Neural cell (in vitro differentiated cells): ENCODE results near the gene DCUN1D2. TPM values are rescaled to one million over a fixed set of nuclear protein-coding genes. Genes with fewer than 3 reads are reported as not detected.

Source experiments
- H2AFZ ChIP-seq: fragments of 200-600, 300-800 bp; sonication (generic), shearing (Covaris generic); 2 replicates; pipeline ENCODE4 v1.6.0; 2014; ENCODE audit warnings: low read depth, mild to moderate bottlenecking, antibody characterized with exemption, low read length, moderate library complexity
- H3F3A ChIP-seq: fragments of 200-600 bp; shearing (Covaris generic); 2 replicates; pipeline ENCODE4 v1.6.1; 2016; ENCODE audit warnings: mild to moderate bottlenecking, moderate library complexity, mixed read lengths, antibody characterized with exemption, low read length; ENCODE audit not compliant: insufficient read depth, poor library complexity, severe bottlenecking
- H3K27ac ChIP-seq: fragments of 200-600, 300-800 bp; sonication (generic), shearing (Covaris generic); 2 replicates; pipeline ENCODE4 v1.5.1; 2014; ENCODE audit warnings: mild to moderate bottlenecking, low read length, moderate library complexity
- H3K27me3 ChIP-seq: fragments of 300-800, 200-600 bp; sonication (generic), shearing (Covaris generic); 2 replicates; pipeline ENCODE4 v1.6.0; 2014; ENCODE audit warnings: mild to moderate bottlenecking, low read depth, low read length, moderate library complexity; ENCODE audit not compliant: insufficient read depth
- H3K36me3 ChIP-seq: fragments of 300-800, 200-600 bp; sonication (generic), shearing (Covaris generic); 2 replicates; pipeline ENCODE4 v1.5.1; 2014; ENCODE audit warnings: mild to moderate bottlenecking, antibody characterized with exemption, low read length, moderate library complexity; ENCODE audit not compliant: insufficient read depth
- H3K4me2 ChIP-seq: fragments of 300-800, 200-600 bp; sonication (generic), shearing (Covaris generic); 2 replicates; pipeline ENCODE4 v1.6.0; 2014; ENCODE audit warnings: mild to moderate bottlenecking, low read length
- H3K4me3 ChIP-seq: fragments of 300-800, 200-600 bp; sonication (generic), shearing (Covaris generic); 2 replicates; pipeline ENCODE4 v1.5.1; 2014; ENCODE audit warnings: mild to moderate bottlenecking, low read length, moderate library complexity
- H3K79me2 ChIP-seq: fragments of 200-600 bp; shearing (Covaris generic); replicated peaks from 2 replicates; pipeline ENCODE4 v1.6.0; 2014; ENCODE audit warnings: mild to moderate bottlenecking, low read length, moderate library complexity; ENCODE audit not compliant: insufficient read depth
- H3K9ac ChIP-seq: fragments of 300-800, 200-600 bp; sonication (generic), shearing (Covaris generic); 2 replicates; pipeline ENCODE4 v1.6.1; 2016; ENCODE audit warnings: mild to moderate bottlenecking, low read length, mixed read lengths
- H3K9me2 ChIP-seq: fragments of 200-600 bp; shearing (Covaris generic); 2 replicates; pipeline ENCODE4 v1.6.1; 2016; ENCODE audit warnings: mild to moderate bottlenecking, low read length, mixed read lengths; ENCODE audit not compliant: insufficient read depth
- H3K9me3 ChIP-seq: fragments of 200-600, 300-800 bp; sonication (generic), shearing (Covaris generic); 2 replicates; pipeline ENCODE4 v1.6.1; 2016; ENCODE audit warnings: mild to moderate bottlenecking, mixed run types, low read length, moderate library complexity, mixed read lengths
- H4K20me1 ChIP-seq: fragments of 200-600 bp; shearing (Covaris generic); 2 replicates; pipeline ENCODE4 v1.6.1; 2016; ENCODE audit warnings: mild to moderate bottlenecking, mixed run types; ENCODE audit not compliant: insufficient read depth
- EP300 ChIP-seq: fragments of 450-650 bp; conservative IDR thresholded peaks from 2 replicates; pipeline ENCODE4 v1.6.1; 2014; ENCODE audit warnings: antibody characterized with exemption, mild to moderate bottlenecking, moderate library complexity; ENCODE audit not compliant: poor library complexity, severe bottlenecking
- EZH2 ChIP-seq: fragments of 200-600, 300-800 bp; shearing (Covaris generic), sonication (generic); IDR thresholded peaks from 2 replicates; pipeline ENCODE4 v1.6.1; 2014; ENCODE audit warnings: antibody characterized with exemption, low read length, borderline replicate concordance, mild to moderate bottlenecking; ENCODE audit not compliant: insufficient read depth, poor library complexity, severe bottlenecking
- MXI1 ChIP-seq: fragments of 450-650 bp; conservative IDR thresholded peaks from 2 replicates; pipeline ENCODE4 v1.6.1; 2014; ENCODE audit warnings: antibody characterized with exemption, mild to moderate bottlenecking; ENCODE audit not compliant: poor library complexity, severe bottlenecking
- POLR2AphosphoS5 ChIP-seq: IDR thresholded peaks from 2 replicates; pipeline ENCODE4 v1.6.1; 2012
- RAD21 ChIP-seq: fragments of 450-650 bp; conservative IDR thresholded peaks from 2 replicates; pipeline ENCODE4 v1.6.1; 2014; ENCODE audit warnings: antibody characterized with exemption, mild to moderate bottlenecking, moderate library complexity
- SMC3 ChIP-seq: fragments of 450-650 bp; conservative IDR thresholded peaks from 2 replicates; pipeline ENCODE4 v1.6.1; 2014; ENCODE audit warnings: antibody characterized with exemption, mild to moderate bottlenecking, moderate library complexity; ENCODE audit not compliant: poor library complexity
- TAF1 ChIP-seq: IDR thresholded peaks from 2 replicates; pipeline ENCODE4 v1.6.1; 2012; ENCODE audit warnings: low read depth
- polyA plus RNA-seq: library from polyadenylated mRNA; depleted of rRNA; stranded (reverse); fragments of >200 nt; gene quantifications from 2 replicates; pipeline ENCODE4 v1.2.3, GENCODE V29; 2014
- TF ChIP-seq, protein P1 (sequence below): fragments of 450-650 bp; IDR thresholded peaks from 2 replicates; pipeline ENCODE4 v1.5.1; 2014; ENCODE audit warnings: antibody characterized with exemption, mild to moderate bottlenecking, moderate library complexity; ENCODE audit not compliant: poor library complexity, severe bottlenecking
- TF ChIP-seq, protein P2 (sequence below): IDR thresholded peaks from 2 replicates; pipeline ENCODE4 v1.6.1; 2012; ENCODE audit warnings: borderline replicate concordance

DCUN1D2 gene
- polyA plus RNA-seq, 1 donor from 2014 or later = 55.9 TPM

DNA sequence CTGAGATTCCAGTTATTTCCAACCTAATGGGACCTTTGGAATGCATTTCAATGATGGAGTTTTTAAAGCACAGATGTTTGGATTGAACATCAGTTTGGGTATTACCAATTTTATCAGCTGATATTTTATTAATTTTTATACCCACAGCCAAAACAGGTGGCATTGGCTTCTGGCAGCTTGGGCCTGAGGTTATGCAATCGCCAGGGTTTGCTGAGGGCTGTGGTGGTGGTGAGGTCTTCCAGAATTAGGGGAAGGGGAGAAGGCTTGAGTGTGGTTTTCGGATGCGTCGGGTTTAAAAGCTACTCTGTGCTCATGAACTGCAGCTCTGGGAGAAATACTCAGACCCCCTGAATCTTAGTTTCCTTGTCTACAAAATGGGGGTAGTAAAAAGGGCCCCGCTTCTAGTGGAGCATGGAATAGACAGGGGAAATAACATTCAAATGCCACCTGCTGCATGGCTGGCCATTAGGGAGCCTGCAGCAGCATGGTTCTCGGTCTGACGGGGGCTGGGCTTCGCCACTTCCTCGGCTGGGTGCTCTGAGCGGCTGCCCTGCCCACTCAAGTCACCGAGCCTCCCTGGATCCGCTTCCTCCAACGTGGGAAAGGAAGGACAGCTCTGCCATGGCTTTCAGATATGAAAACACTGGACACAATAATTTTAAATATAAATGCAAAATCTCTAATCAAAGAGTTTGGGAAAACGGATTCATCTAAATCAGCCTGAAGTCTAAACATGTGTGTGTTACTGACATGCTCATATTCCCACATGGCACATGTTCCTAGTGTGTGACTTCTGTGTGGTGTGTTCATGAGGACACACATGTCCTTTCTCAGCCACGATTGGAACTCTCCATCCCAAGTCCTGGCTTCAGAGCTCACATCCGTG is 72.4 kb downstream of the DCUN1D2 start:
- H4K20me1 ChIP-seq = no peaks in the 10 kb centered on the region
- no peak overlapping the region for H2AFZ ChIP-seq
- no peak overlapping the region for H3K9ac ChIP-seq
- H3K27me3 ChIP-seq = no peaks in the 10 kb centered on the region
- H3K36me3 ChIP-seq = no peaks in the 10 kb centered on the region
- no peak overlapping the region for H3K27ac ChIP-seq
- H3K79me2 ChIP-seq = no peaks in the 10 kb centered on the region
- H3K9me3 ChIP-seq = no peaks in the 10 kb centered on the region
- no peaks in the 10 kb centered on the region for H3K9me2 ChIP-seq
- no peak overlapping the region for H3K4me3 ChIP-seq
- TF ChIP-seq, protein P1, sequence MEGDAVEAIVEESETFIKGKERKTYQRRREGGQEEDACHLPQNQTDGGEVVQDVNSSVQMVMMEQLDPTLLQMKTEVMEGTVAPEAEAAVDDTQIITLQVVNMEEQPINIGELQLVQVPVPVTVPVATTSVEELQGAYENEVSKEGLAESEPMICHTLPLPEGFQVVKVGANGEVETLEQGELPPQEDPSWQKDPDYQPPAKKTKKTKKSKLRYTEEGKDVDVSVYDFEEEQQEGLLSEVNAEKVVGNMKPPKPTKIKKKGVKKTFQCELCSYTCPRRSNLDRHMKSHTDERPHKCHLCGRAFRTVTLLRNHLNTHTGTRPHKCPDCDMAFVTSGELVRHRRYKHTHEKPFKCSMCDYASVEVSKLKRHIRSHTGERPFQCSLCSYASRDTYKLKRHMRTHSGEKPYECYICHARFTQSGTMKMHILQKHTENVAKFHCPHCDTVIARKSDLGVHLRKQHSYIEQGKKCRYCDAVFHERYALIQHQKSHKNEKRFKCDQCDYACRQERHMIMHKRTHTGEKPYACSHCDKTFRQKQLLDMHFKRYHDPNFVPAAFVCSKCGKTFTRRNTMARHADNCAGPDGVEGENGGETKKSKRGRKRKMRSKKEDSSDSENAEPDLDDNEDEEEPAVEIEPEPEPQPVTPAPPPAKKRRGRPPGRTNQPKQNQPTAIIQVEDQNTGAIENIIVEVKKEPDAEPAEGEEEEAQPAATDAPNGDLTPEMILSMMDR = no peak
- TF ChIP-seq, protein P2, sequence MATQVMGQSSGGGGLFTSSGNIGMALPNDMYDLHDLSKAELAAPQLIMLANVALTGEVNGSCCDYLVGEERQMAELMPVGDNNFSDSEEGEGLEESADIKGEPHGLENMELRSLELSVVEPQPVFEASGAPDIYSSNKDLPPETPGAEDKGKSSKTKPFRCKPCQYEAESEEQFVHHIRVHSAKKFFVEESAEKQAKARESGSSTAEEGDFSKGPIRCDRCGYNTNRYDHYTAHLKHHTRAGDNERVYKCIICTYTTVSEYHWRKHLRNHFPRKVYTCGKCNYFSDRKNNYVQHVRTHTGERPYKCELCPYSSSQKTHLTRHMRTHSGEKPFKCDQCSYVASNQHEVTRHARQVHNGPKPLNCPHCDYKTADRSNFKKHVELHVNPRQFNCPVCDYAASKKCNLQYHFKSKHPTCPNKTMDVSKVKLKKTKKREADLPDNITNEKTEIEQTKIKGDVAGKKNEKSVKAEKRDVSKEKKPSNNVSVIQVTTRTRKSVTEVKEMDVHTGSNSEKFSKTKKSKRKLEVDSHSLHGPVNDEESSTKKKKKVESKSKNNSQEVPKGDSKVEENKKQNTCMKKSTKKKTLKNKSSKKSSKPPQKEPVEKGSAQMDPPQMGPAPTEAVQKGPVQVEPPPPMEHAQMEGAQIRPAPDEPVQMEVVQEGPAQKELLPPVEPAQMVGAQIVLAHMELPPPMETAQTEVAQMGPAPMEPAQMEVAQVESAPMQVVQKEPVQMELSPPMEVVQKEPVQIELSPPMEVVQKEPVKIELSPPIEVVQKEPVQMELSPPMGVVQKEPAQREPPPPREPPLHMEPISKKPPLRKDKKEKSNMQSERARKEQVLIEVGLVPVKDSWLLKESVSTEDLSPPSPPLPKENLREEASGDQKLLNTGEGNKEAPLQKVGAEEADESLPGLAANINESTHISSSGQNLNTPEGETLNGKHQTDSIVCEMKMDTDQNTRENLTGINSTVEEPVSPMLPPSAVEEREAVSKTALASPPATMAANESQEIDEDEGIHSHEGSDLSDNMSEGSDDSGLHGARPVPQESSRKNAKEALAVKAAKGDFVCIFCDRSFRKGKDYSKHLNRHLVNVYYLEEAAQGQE = no peak
- TF ChIP-seq MXI1 (no peak), EZH2 (no peak), RAD21 (no peak), SMC3 (no peak), TAF1 (no peak), EP300 (no peak), POLR2AphosphoS5 (no peak)
- H3K4me2 ChIP-seq = no peak overlapping the region
- H3F3A ChIP-seq = no peaks in the 10 kb centered on the region

DNA sequence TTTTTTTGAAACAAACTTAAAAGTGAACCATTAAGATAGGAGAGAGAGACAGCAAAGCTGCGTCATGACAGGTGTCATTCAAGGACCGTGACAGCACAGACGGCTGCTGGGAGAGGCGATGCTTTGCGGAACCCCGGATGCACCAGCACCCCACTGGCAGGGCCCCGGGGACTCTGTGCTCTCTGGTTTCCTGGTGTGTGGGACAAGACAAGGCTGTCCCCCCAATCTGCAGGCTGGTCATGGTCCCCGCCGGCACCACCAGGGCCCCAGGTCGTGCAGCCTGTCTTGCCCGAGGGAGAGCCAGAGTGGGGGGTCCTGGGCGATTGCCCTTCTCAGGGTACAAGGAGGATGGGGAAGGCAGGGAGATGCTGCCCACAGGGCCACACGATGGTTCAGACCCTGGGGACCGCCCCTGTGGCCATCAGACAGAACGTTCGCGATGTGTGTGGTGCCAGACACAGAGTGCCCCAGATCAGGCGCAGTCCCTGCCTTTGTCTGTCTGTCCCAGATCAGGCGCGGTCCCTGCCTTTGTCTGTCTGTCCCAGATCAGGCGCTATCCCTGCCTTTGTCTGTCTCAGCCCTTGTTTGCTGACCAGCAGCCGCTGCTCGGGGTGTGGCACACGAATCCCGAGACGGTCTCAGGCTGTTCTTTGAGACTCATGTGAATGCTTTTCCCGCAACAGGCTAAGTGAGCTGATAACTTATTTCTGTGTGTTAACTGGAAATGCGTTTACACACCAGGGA is 73.3 kb downstream of the DCUN1D2 start:
- TF ChIP-seq TAF1 = no peak
- peak; percentile 67 for TF ChIP-seq EP300
- no peak for TF ChIP-seq MXI1
- TF ChIP-seq POLR2AphosphoS5 = peak; percentile 28
- TF ChIP-seq, protein P2 = no peak
- Histone ChIP-seq H2AFZ (no peak overlapping the region), H3K9ac (no peak overlapping the region), H3K9me2 (no peaks in the 10 kb centered on the region), H3K9me3 (no peaks in the 10 kb centered on the region), H3K36me3 (no peaks in the 10 kb centered on the region), H3K27ac (no peak overlapping the region), H4K20me1 (no peaks in the 10 kb centered on the region), H3K27me3 (no peaks in the 10 kb centered on the region), H3K4me3 (no peak overlapping the region), H3K79me2 (no peaks in the 10 kb centered on the region), H3F3A (no peaks in the 10 kb centered on the region), H3K4me2 (no peak overlapping the region)
